Prostate gland (tissue), 2 donors: ENCODE data around the gene LIM2.

Source experiments
- POLR2AphosphoS5 ChIP-seq: sonication (generic); formaldehyde crosslinking; IDR thresholded peaks from one replicate; pipeline ENCODE4 v1.6.1; 2017; ENCODE audit warnings: antibody characterized with exemption
- TF ChIP-seq, protein P1 (sequence below), 4 experiments: fragments of 200-600 bp in 2 of 4; fragments of 450-650 bp in 2 of 4; sonication (generic) in 2 of 4; IDR thresholded peaks; 1 replicate in 3 of 4; 2 replicates in 1 of 4; pipeline ENCODE4 v1.5.1; 2016 to 2019; ENCODE audit warnings: antibody characterized with exemption in 4 of 4, mild to moderate bottlenecking in 2 of 4, moderate library complexity in 2 of 4

DNA sequence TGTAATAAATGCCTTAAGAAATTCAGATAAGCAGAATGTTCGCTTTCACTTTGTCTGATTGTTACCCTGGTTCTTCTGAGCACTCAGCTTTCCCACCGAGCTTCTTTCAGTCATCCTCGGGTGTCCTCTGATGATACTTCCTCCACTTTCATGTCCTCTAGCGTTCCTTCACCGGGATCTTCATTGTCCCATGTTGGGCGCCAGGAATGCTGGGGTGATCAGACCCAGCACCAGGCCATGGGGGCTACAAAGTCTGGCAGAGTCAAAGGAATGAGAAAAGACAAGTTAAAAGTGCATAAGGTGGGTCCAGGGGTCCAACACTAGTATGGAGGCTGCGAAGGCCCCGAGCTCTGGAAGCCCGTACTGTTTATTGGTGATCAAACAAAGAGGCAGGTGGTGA is 14.3 kb upstream of the LIM2 start:
- TF ChIP-seq POLR2AphosphoS5 = no peak
- TF ChIP-seq, protein P1, sequence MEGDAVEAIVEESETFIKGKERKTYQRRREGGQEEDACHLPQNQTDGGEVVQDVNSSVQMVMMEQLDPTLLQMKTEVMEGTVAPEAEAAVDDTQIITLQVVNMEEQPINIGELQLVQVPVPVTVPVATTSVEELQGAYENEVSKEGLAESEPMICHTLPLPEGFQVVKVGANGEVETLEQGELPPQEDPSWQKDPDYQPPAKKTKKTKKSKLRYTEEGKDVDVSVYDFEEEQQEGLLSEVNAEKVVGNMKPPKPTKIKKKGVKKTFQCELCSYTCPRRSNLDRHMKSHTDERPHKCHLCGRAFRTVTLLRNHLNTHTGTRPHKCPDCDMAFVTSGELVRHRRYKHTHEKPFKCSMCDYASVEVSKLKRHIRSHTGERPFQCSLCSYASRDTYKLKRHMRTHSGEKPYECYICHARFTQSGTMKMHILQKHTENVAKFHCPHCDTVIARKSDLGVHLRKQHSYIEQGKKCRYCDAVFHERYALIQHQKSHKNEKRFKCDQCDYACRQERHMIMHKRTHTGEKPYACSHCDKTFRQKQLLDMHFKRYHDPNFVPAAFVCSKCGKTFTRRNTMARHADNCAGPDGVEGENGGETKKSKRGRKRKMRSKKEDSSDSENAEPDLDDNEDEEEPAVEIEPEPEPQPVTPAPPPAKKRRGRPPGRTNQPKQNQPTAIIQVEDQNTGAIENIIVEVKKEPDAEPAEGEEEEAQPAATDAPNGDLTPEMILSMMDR (IDR thresholded peaks at IDR 0.05) = no peak
